Hepatocyte (in vitro differentiated cells): ENCODE measurements around the gene MTPN.

ENCODE experiments used
- CTCF ChIP-seq: fragments of 200-600 bp; sonication (generic); IDR thresholded peaks from 2 replicates; pipeline ENCODE4 v1.5.1; 2016; ENCODE audit warnings: antibody characterized with exemption, mild to moderate bottlenecking; ENCODE audit not compliant: poor library complexity
- EZH2 ChIP-seq: fragments of 200-600 bp; sonication (generic); IDR thresholded peaks from 2 replicates; pipeline ENCODE4 v1.6.1; 2016; ENCODE audit warnings: antibody characterized with exemption, mild to moderate bottlenecking, borderline replicate concordance

GRCh38 chr7:135894816-135895215 is 82.3 kb downstream of the MTPN start:
- TF ChIP-seq CTCF (no peak), EZH2 (no peak)
